HG02798 (cell line): Measurements from ENCODE around the gene CYFIP1.

Experiments
- ATAC-seq: cut with Tn5 transposase; IDR thresholded peaks from one replicate; pipeline ENCODE4 v1.9.1; 2021; ENCODE audit warnings: mild to moderate bottlenecking; ENCODE audit not compliant: unreplicated experiment, poor library complexity

The CYFIP1 gene

GRCh38 chr15:22893881-22894280, 86.3 kb downstream of the CYFIP1 start:
- no peak for ATAC-seq

GRCh38 chr15:22893081-22893480, 87.1 kb downstream of the CYFIP1 start:
- no peak for ATAC-seq

GRCh38 chr15:22892333-22892732, 87.8 kb downstream of the CYFIP1 start:
- no peak for ATAC-seq

GRCh38 chr15:22891426-22892210, 88.5 kb downstream of the CYFIP1 start:
- no peak for ATAC-seq

- no peak for ATAC-seq
These were observed 89.9 kb downstream of the CYFIP1 start for GRCh38 chr15:22890296-22890695.

- no peak for ATAC-seq
These were observed 90.9 kb downstream of the CYFIP1 start for GRCh38 chr15:22889146-22889818.

- no peak for ATAC-seq
These were observed 91.9 kb downstream of the CYFIP1 start for GRCh38 chr15:22888120-22888859.

GRCh38 chr15:22887157-22887951, 92.8 kb downstream of the CYFIP1 start:
- ATAC-seq, result no peak

- ATAC-seq, result no peak
These were observed 95.0 kb downstream of the CYFIP1 start for GRCh38 chr15:22885120-22885519.

GRCh38 chr15:22884344-22884743, 95.8 kb downstream of the CYFIP1 start:
- no peak for ATAC-seq

GRCh38 chr15:22883196-22883595, 97.0 kb downstream of the CYFIP1 start:
- ATAC-seq, result no peak

- ATAC-seq, result no peak
These were observed 98.3 kb downstream of the CYFIP1 start for GRCh38 chr15:22881739-22882440.

GRCh38 chr15:22880981-22881738, 99.0 kb downstream of the CYFIP1 start:
- ATAC-seq, result no peak

GRCh38 chr15:22880068-22880980, 99.8 kb downstream of the CYFIP1 start:
- ATAC-seq, result no peak

GRCh38 chr15:22878103-22878502, 102.1 kb downstream of the CYFIP1 start:
- ATAC-seq, result no peak

- no peak for ATAC-seq
These were observed 102.6 kb downstream of the CYFIP1 start for GRCh38 chr15:22877607-22878006.

- no peak for ATAC-seq
These were observed 103.1 kb downstream of the CYFIP1 start for GRCh38 chr15:22877117-22877516.

- ATAC-seq, result no peak
These were observed 105.2 kb downstream of the CYFIP1 start for GRCh38 chr15:22874966-22875365.
